Measurements from ENCODE around the gene RAC3.

RAC3 gene

DNA sequence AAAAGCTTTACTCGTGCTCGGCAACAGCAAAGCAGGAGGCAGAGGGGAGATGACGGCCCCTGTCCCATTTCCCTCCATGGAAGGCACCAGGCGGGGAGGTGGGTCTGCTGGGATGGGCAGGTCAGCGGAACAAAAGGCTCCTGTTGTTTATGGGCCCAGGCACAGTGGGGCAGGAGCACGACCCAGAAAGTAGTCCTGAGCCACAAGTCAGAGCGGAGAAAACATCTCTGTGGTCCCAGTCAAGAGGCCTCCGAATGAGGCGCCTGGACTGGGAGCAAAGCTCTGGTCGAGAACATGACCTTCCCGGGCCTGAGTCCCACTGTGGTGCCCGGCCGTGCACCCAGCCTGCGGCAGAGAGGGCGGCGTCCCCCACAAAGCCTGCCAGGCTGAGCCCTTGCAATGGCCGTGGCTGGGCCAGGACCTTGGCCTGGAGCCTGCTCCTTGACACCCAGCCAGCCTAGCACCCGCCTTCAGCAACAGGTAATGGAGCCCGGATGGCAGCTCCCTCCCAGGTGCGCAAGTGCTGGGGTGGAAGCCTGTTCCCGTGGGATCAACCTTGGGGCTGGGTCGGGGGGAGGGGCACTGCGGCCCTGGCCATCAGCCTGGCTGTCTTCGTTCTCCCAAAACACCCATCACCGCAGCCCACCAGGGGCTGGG, 16.6 kb downstream of the RAC3 start:
- TF ChIP-seq SIN3A (IDR thresholded peaks at IDR 0.05; ENCODE audit: borderline replicate concordance, insufficient read depth, low read length): no peak
- no peak for TF ChIP-seq FOXP2 (optimal IDR thresholded peaks at IDR 0.05; ENCODE audit: borderline replicate concordance, extremely low read depth, extremely low read length, insufficient read depth)
- TF ChIP-seq POLR2AphosphoS5 (IDR thresholded peaks at IDR 0.05; ENCODE audit: low read depth, low read length): no peak
- no peak for TF ChIP-seq TAF1 (IDR thresholded peaks at IDR 0.05; ENCODE audit: borderline replicate concordance, insufficient read depth, low read length)

DNA sequence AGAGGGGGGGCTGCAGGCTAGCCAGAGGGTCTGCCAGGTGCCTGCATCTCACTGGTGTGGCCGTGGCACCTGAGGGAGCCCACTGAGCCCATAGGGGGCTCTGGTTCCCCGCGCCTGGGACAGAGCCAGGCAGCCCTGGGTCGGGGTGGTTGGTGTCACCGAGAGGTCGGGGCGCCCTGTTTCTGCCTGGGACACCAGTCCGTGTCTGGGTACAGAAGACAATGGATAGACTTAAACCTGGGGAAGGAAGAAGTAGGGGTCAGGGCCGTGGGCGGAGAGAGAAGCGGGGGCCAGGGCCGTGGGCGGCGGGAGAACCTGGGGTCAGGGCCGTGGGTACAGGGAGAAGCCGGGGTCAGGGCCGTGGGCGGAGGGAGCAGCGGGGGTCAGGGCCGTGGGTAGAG, 17.1 kb downstream of the RAC3 start:
- TF ChIP-seq TAF1 (IDR thresholded peaks at IDR 0.05; ENCODE audit: borderline replicate concordance, insufficient read depth, low read length): no peak
- TF ChIP-seq SIN3A (IDR thresholded peaks at IDR 0.05; ENCODE audit: borderline replicate concordance, insufficient read depth, low read length): no peak
- no peak for TF ChIP-seq POLR2AphosphoS5 (IDR thresholded peaks at IDR 0.05; ENCODE audit: low read depth, low read length)
- no peak for TF ChIP-seq FOXP2 (optimal IDR thresholded peaks at IDR 0.05; ENCODE audit: borderline replicate concordance, extremely low read depth, extremely low read length, insufficient read depth)
- TF ChIP-seq, protein P1, sequence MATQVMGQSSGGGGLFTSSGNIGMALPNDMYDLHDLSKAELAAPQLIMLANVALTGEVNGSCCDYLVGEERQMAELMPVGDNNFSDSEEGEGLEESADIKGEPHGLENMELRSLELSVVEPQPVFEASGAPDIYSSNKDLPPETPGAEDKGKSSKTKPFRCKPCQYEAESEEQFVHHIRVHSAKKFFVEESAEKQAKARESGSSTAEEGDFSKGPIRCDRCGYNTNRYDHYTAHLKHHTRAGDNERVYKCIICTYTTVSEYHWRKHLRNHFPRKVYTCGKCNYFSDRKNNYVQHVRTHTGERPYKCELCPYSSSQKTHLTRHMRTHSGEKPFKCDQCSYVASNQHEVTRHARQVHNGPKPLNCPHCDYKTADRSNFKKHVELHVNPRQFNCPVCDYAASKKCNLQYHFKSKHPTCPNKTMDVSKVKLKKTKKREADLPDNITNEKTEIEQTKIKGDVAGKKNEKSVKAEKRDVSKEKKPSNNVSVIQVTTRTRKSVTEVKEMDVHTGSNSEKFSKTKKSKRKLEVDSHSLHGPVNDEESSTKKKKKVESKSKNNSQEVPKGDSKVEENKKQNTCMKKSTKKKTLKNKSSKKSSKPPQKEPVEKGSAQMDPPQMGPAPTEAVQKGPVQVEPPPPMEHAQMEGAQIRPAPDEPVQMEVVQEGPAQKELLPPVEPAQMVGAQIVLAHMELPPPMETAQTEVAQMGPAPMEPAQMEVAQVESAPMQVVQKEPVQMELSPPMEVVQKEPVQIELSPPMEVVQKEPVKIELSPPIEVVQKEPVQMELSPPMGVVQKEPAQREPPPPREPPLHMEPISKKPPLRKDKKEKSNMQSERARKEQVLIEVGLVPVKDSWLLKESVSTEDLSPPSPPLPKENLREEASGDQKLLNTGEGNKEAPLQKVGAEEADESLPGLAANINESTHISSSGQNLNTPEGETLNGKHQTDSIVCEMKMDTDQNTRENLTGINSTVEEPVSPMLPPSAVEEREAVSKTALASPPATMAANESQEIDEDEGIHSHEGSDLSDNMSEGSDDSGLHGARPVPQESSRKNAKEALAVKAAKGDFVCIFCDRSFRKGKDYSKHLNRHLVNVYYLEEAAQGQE (IDR thresholded peaks at IDR 0.05; ENCODE audit: insufficient read depth in 1 of 2, low read depth in 2 of 2, low read length in 2 of 2): no peak

DNA sequence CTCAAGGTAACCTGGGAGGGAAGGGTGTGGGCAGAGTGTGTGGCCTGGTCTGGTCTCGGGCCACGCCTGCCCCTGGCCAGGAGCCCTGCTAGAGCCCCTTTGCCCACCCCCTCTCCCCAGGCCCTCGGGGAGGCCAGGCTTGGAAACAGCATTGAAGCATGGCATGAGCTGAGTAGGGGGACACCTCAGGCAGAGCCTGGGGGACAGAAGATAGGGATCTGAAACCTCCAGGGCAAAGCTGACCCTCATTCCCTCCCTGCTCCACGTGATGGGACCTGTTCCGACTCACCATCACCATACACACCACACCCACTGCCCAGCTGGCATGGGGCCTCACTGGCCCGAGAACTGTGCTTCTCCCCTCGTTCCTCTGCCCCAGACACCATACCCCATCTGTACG, 17.6 kb downstream of the RAC3 start:
- no peak for TF ChIP-seq TAF1 (IDR thresholded peaks at IDR 0.05; ENCODE audit: borderline replicate concordance, insufficient read depth, low read length)
- TF ChIP-seq SIN3A (IDR thresholded peaks at IDR 0.05; ENCODE audit: borderline replicate concordance, insufficient read depth, low read length): no peak
- TF ChIP-seq, protein P1 (IDR thresholded peaks at IDR 0.05; ENCODE audit: insufficient read depth in 1 of 2, low read depth in 2 of 2, low read length in 2 of 2): no peak
- TF ChIP-seq POLR2AphosphoS5 (IDR thresholded peaks at IDR 0.05; ENCODE audit: low read depth, low read length): no peak
- no peak for TF ChIP-seq FOXP2 (optimal IDR thresholded peaks at IDR 0.05; ENCODE audit: borderline replicate concordance, extremely low read depth, extremely low read length, insufficient read depth)

DNA sequence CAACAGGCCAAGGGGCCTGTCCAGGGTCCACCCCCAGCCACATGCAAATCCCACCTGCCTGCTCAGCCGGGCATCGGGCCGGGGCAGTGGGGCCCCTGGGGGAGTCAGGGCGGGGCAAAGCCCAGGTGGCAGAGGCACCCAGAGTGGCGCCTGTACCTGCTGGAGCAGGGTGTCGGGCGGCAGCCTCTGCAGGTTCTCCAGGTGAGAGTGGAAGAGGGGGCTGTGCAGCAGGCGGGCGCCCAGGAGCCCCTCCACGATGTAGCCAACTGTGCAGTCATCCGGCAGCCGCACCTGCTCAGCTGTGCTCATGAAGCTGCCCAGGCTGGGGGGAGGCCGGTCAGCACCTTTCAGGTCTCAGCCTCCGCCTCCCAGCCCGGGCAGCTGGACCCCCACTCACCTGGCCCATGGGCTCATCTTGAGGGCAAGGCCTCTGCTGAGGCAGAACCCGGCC, 18.1 kb downstream of the RAC3 start:
- TF ChIP-seq POLR2AphosphoS5 (IDR thresholded peaks at IDR 0.05; ENCODE audit: low read depth, low read length): no peak
- no peak for TF ChIP-seq FOXP2 (optimal IDR thresholded peaks at IDR 0.05; ENCODE audit: borderline replicate concordance, extremely low read depth, extremely low read length, insufficient read depth)
- TF ChIP-seq SIN3A (IDR thresholded peaks at IDR 0.05; ENCODE audit: borderline replicate concordance, insufficient read depth, low read length): no peak
- TF ChIP-seq TAF1 (IDR thresholded peaks at IDR 0.05; ENCODE audit: borderline replicate concordance, insufficient read depth, low read length): no peak
- TF ChIP-seq, protein P1 (IDR thresholded peaks at IDR 0.05; ENCODE audit: insufficient read depth in 1 of 2, low read depth in 2 of 2, low read length in 2 of 2): no peak

DNA sequence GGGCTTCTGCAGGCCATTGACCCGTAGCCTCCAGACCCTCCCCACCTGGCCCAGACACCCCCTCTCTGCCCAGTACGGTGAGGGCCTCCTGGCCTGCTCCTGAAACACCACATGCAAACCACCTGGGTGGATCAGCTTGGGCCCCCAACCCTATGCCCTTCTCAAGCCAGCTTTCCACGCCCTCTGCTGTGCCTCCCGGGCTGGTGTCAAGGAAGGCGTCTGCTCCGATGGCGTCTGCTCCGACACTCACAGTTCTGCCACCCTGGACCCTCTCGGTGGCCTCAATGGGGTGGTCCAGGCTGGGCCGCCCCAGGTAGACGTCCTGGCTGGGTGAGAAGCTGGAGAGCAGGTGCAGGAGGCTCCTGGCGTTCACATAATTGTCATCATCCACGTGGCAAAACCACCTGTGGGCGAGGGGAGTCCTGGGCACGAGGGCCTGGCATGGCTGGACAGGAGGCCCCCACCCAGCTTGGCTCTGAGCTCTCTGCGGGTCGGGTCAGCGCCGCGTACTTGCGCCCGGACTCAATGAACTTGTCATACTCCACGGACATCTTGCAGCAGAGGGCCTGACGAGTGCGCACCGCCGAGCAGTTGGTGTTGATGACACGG, 18.8 kb downstream of the RAC3 start:
- TF ChIP-seq, protein P1 (IDR thresholded peaks at IDR 0.05; ENCODE audit: insufficient read depth in 1 of 2, low read depth in 2 of 2, low read length in 2 of 2): no peak
- no peak for TF ChIP-seq TAF1 (IDR thresholded peaks at IDR 0.05; ENCODE audit: borderline replicate concordance, insufficient read depth, low read length)
- no peak for TF ChIP-seq FOXP2 (optimal IDR thresholded peaks at IDR 0.05; ENCODE audit: borderline replicate concordance, extremely low read depth, extremely low read length, insufficient read depth)
- TF ChIP-seq POLR2AphosphoS5 (IDR thresholded peaks at IDR 0.05; ENCODE audit: low read depth, low read length): no peak

Measured in PFSK-1 (cell line).